Breast epithelium (tissue), 4 donors: ENCODE measurements around the gene PLXND1. TPM values are rescaled to one million over a fixed set of nuclear protein-coding genes. Genes with fewer than 3 reads are reported as not detected.

ENCODE experiments used
- DNase-seq, 2 donors: peaks; one replicate each; pipeline ENCODE4 v3.0.0-alpha.2; 2019; ENCODE audit warnings: low spot score in 2 of 2
- H3K27ac ChIP-seq, 2 donors: fragments of 200-600 bp; sonication (generic) in 1 of 2; one replicate each; pipeline ENCODE4 v1.5.1; 2016 to 2019; ENCODE audit warnings: mild to moderate bottlenecking in 1 of 2
- H3K27me3 ChIP-seq, 2 donors: fragments of 200-600 bp; sonication (generic) in 1 of 2; one replicate each; pipeline versions ENCODE4 v1.5.1 to v1.6.0; 2017 to 2019; ENCODE audit warnings: control low read depth in 1 of 2, mild to moderate bottlenecking in 1 of 2
- H3K36me3 ChIP-seq: fragments of 200-600 bp; one replicate; pipeline ENCODE4 v1.5.1; 2019
- H3K4me1 ChIP-seq, 2 donors: fragments of 200-600 bp; sonication (generic); one replicate each; pipeline ENCODE4 v1.5.1; 2016 to 2019; ENCODE audit warnings: control low read depth in 1 of 2
- H3K4me3 ChIP-seq, 3 donors: fragments of 200-600 bp; sonication (generic); 1 replicate in 2 of 3; 2 replicates in 1 of 3; pipeline ENCODE4 v1.5.1; 2016 to 2019; ENCODE audit warnings: mild to moderate bottlenecking in 3 of 3, moderate library complexity in 2 of 3
- H3K9me3 ChIP-seq, 2 donors: fragments of 200-600 bp; sonication (generic) in 1 of 2; one replicate each; pipeline ENCODE4 v1.5.1; 2016 to 2019; ENCODE audit warnings: control low read depth in 1 of 2
- CTCF ChIP-seq, 3 donors: fragments of 450-650 bp; IDR thresholded peaks; one replicate each; pipeline ENCODE4 v1.5.1; 2016 to 2017; ENCODE audit warnings: antibody characterized with exemption in 3 of 3, mild to moderate bottlenecking in 3 of 3, moderate library complexity in 3 of 3
- POLR2A ChIP-seq: fragments of 450-650 bp; IDR thresholded peaks from one replicate; pipeline ENCODE4 v1.6.1; 2016; ENCODE audit warnings: antibody characterized with exemption, mild to moderate bottlenecking, moderate library complexity
- POLR2AphosphoS5 ChIP-seq, 3 donors: sonication (generic); formaldehyde crosslinking; IDR thresholded peaks; one replicate each; pipeline ENCODE4 v1.6.1; 2017; ENCODE audit warnings: antibody characterized with exemption in 3 of 3
- intact Hi-C: fragments of 100-400 bp; cut with DNase I; formaldehyde crosslinking; loops from one replicate; pipeline ENCODE4 v1.15.1; 2023; ENCODE audit warnings: low total_unique reads
- total RNA-seq, 3 donors: library from RNA; depleted of rRNA; stranded (reverse); fragments of >200 nt; gene quantifications; one replicate each; pipeline ENCODE4 v1.1.0, GENCODE V29; 2016

PLXND1 gene
- total RNA-seq, 3 donors from 2014 or later = 53.6 to 187 (median 118) TPM

GRCh38 chr3:129626744-129627349, 20.4 kb upstream of the PLXND1 start:
- TF ChIP-seq CTCF (IDR thresholded peaks at IDR 0.05) (peak in 1 of 3 donors; percentile 10), POLR2AphosphoS5 (IDR thresholded peaks at IDR 0.05) (peak; percentile 46 to 67 (median 56)), POLR2A (peak; percentile 13)
- Histone ChIP-seq H3K27me3 (no peaks in the 10 kb centered on the region), H3K4me3 (peak overlapping the region; percentile 44 to 76 (median 66)), H3K4me1 (peaks cover 0 to 14% of the 10 kb centered on the region in 2 donors), H3K9me3 (no peaks in the 10 kb centered on the region), H3K36me3 (no peaks in the 10 kb centered on the region), H3K27ac (peak overlapping the region; percentile 92 to 99)
- peak; percentile 64 to 80 for DNase-seq
- intact Hi-C loops = no loop called here

- peak in 1 of 2 donors; percentile 18 for DNase-seq
- Histone ChIP-seq H3K36me3 (no peaks in the 10 kb centered on the region), H3K9me3 (no peaks in the 10 kb centered on the region), H3K4me1 (peaks cover 0 to 14% of the 10 kb centered on the region in 2 donors), H3K27ac (peak overlapping the region; percentile 48 to 93), H3K27me3 (no peaks in the 10 kb centered on the region), H3K4me3 (peak overlapping the region in 1 of 3 donors; percentile 29)
- intact Hi-C loops = no loop called here
- TF ChIP-seq POLR2A = no peak
- TF ChIP-seq CTCF (IDR thresholded peaks at IDR 0.05) = no peak
- no peak for TF ChIP-seq POLR2AphosphoS5 (IDR thresholded peaks at IDR 0.05)
Observed at GRCh38 chr3:129625072-129625874, 18.8 kb upstream of the PLXND1 start.

GRCh38 chr3:129624347-129625071, 18.0 kb upstream of the PLXND1 start:
- intact Hi-C loops = no loop called here
- no peak for TF ChIP-seq POLR2AphosphoS5 (IDR thresholded peaks at IDR 0.05)
- no peak for TF ChIP-seq POLR2A
- TF ChIP-seq CTCF (IDR thresholded peaks at IDR 0.05) = no peak
- H3K9me3 ChIP-seq = no peaks in the 10 kb centered on the region
- H3K4me1 ChIP-seq = peaks cover 0 to 14% of the 10 kb centered on the region in 2 donors
- no peak overlapping the region for H3K4me3 ChIP-seq
- DNase-seq = peak in 1 of 2 donors; percentile 21
- no peaks in the 10 kb centered on the region for H3K36me3 ChIP-seq
- H3K27me3 ChIP-seq = no peaks in the 10 kb centered on the region
- peak overlapping the region; percentile 65 to 93 for H3K27ac ChIP-seq

- peak in 2 of 3 donors; percentile 57 to 66 for TF ChIP-seq POLR2AphosphoS5 (IDR thresholded peaks at IDR 0.05)
- no peak for TF ChIP-seq POLR2A
- no peak for TF ChIP-seq CTCF (IDR thresholded peaks at IDR 0.05)
- peaks cover 0 to 14% of the 10 kb centered on the region in 2 donors for H3K4me1 ChIP-seq
- no peaks in the 10 kb centered on the region for H3K27me3 ChIP-seq
- intact Hi-C loops = no loop called here
- H3K27ac ChIP-seq = peak overlapping the region; percentile 65 to 78
- DNase-seq = peak; percentile 37 to 76
- H3K4me3 ChIP-seq = no peak overlapping the region
- no peaks in the 10 kb centered on the region for H3K9me3 ChIP-seq
- H3K36me3 ChIP-seq = no peaks in the 10 kb centered on the region
Observed at GRCh38 chr3:129623447-129624118, 17.1 kb upstream of the PLXND1 start.
